PC-3 (cell line): ENCODE results near the gene BPIFB3. TPM values are rescaled to one million over a fixed set of nuclear protein-coding genes. Genes with fewer than 3 reads are reported as not detected.

Source experiments
- ATAC-seq: fragments of 200-7000 bp; cut with Tn5 transposase; 2 replicates; pipeline ENCODE4 v1.9.1; 2020; ENCODE audit warnings: mild to moderate bottlenecking, moderate library complexity
- BruUV-seq: library from RNA; stranded (reverse); fragments of 400-500 nt; replicated peaks from 2 replicates; lab custom pipeline; 2021; lab: Mats Ljungman, UMichigan
- CTCF ChIA-PET: fragments of 300-600 bp; sonication (Branson Sonifier 250); formaldehyde crosslinking; loops from one replicate; lab custom pipeline; 2022; ENCODE audit warnings: antibody characterized with exemption; lab: Charles Lee
- POLR2A ChIA-PET: fragments of 300-600 bp; sonication (Branson Sonifier 250); formaldehyde crosslinking; loops from one replicate; lab custom pipeline; 2022; ENCODE audit warnings: antibody characterized with exemption; ENCODE audit not compliant: unreplicated experiment; lab: Charles Lee
- DNase-seq: peaks from one replicate; pipeline ENCODE4 v3.0.0-alpha.2; 2015
- H2AFZ ChIP-seq: fragments of 300-600 bp; sonication (generic); 2 replicates; pipeline ENCODE4 v1.6.0; 2016; ENCODE audit warnings: antibody characterized with exemption, low read length
- H3F3A ChIP-seq: fragments of 300-600 bp; sonication (generic); one replicate; pipeline ENCODE4 v1.6.0; 2017; ENCODE audit warnings: antibody characterized with exemption, low read length, control low read depth, mild to moderate bottlenecking; ENCODE audit not compliant: unreplicated experiment
- H3K27ac ChIP-seq: fragments of 300-600 bp; sonication (generic); 2 replicates; pipeline ENCODE4 v1.5.1; 2016; ENCODE audit warnings: mild to moderate bottlenecking, low read length
- H3K27me3 ChIP-seq: fragments of 300-600 bp; sonication (generic); 2 replicates; pipeline ENCODE4 v1.6.1; 2016; ENCODE audit warnings: low read length, mixed read lengths
- H3K36me3 ChIP-seq: fragments of 300-600 bp; sonication (generic); 2 replicates; pipeline ENCODE4 v1.6.1; 2016; ENCODE audit warnings: low read depth, mixed run types, low read length, mixed read lengths
- H3K4me1 ChIP-seq: fragments of 300-600 bp; sonication (generic); 2 replicates; pipeline ENCODE4 v1.5.1; 2016; ENCODE audit warnings: low read length; ENCODE audit not compliant: insufficient read depth
- H3K4me2 ChIP-seq: fragments of 300-600 bp; sonication (generic); 2 replicates; pipeline ENCODE4 v1.6.0; 2016; ENCODE audit warnings: low read length
- H3K4me3 ChIP-seq: fragments of 300-600 bp; sonication (generic); 2 replicates; pipeline ENCODE4 v1.5.1; 2016; ENCODE audit warnings: mild to moderate bottlenecking, low read length, mixed read lengths
- H3K79me2 ChIP-seq: fragments of 300-600 bp; sonication (generic); 2 replicates; pipeline ENCODE4 v1.6.1; 2017; ENCODE audit warnings: low read length, mixed read lengths
- H3K9ac ChIP-seq: fragments of 300-600 bp; sonication (generic); 2 replicates; pipeline ENCODE4 v1.6.0; 2016; ENCODE audit warnings: mild to moderate bottlenecking, low read length
- H3K9me2 ChIP-seq: fragments of 300-600 bp; sonication (generic); replicated peaks from 2 replicates; pipeline ENCODE4 v1.6.1; 2016; ENCODE audit warnings: mixed run types, low read length, mixed read lengths
- H3K9me3 ChIP-seq: fragments of 300-600 bp; sonication (generic); 2 replicates; pipeline ENCODE4 v1.6.1; 2016; ENCODE audit warnings: low read length, mixed read lengths
- H4K20me1 ChIP-seq: fragments of 300-600 bp; sonication (generic); 2 replicates; pipeline ENCODE4 v1.6.1; 2016; ENCODE audit warnings: low read length, mixed read lengths
- CTCF ChIP-seq: fragments of 300-600 bp; sonication (generic); conservative IDR thresholded peaks from 2 replicates; pipeline ENCODE4 v1.5.1; 2017; ENCODE audit warnings: antibody characterized with exemption, low read depth, mild to moderate bottlenecking, low read length
- EZH2 ChIP-seq: fragments of 300-600 bp; sonication (generic); IDR thresholded peaks from one replicate; pipeline ENCODE4 v1.6.1; 2017; ENCODE audit warnings: antibody characterized with exemption, mild to moderate bottlenecking, low read length; ENCODE audit not compliant: unreplicated experiment
- EZH2phosphoT487 ChIP-seq: fragments of 300-600 bp; sonication (generic); IDR thresholded peaks from 2 replicates; pipeline ENCODE4 v1.6.1; 2018; ENCODE audit warnings: mild to moderate bottlenecking, antibody characterized with exemption, low read length, borderline replicate concordance
- intact Hi-C: fragments of 100-400 bp; cut with micrococcal nuclease; formaldehyde crosslinking; loops from 2 replicates; pipeline ENCODE4 v1.9.0; 2023
- total RNA-seq: library from RNA; depleted of rRNA; stranded (reverse); fragments of >200 nt; gene quantifications from 2 replicates; pipeline ENCODE4 v1.2.3, GENCODE V29; 2014

The BPIFB3 gene
- total RNA-seq, 1 experiment from 2014 or later = not detected

- ChIA-PET POLR2A (no interaction called here), CTCF (no interaction called here)
Observed at GRCh38 chr20:33024609-33025317, 28.9 kb upstream of the BPIFB3 start.

GRCh38 chr20:33025318-33025876 is 28.3 kb upstream of the BPIFB3 start:
- H3K36me3 ChIP-seq = no peaks in the 10 kb centered on the region
- no peaks in the 10 kb centered on the region for H4K20me1 ChIP-seq
- H3K4me2 ChIP-seq = no peak overlapping the region
- no peak overlapping the region for H3K27ac ChIP-seq
- H2AFZ ChIP-seq = no peak overlapping the region
- BruUV-seq = no TSS peak
- no peak overlapping the region for H3K9ac ChIP-seq
- TF ChIP-seq EZH2 (no peak), EZH2phosphoT487 (no peak), CTCF (no peak)
- H3K79me2 ChIP-seq = no peaks in the 10 kb centered on the region
- ATAC-seq = no peak
- CTCF ChIA-PET = no interaction called here
- H3F3A ChIP-seq = no peaks in the 10 kb centered on the region
- no peaks in the 10 kb centered on the region for H3K9me3 ChIP-seq
- peaks cover 16% of the 10 kb centered on the region; the same call in 1 of the 2 replicates for H3K27me3 ChIP-seq
- H3K4me3 ChIP-seq = no peak overlapping the region
- intact Hi-C loops = no loop called here
- no peaks in the 10 kb centered on the region for H3K9me2 ChIP-seq
- no peak for DNase-seq
- H3K4me1 ChIP-seq = no peaks in the 10 kb centered on the region
- POLR2A ChIA-PET = no interaction called here

More at GRCh38 chr20:33024609-33025317, 28.9 kb upstream of the BPIFB3 start:
- intact Hi-C loops = no loop called here
- H3K9me3 ChIP-seq = no peaks in the 10 kb centered on the region
- H3K4me2 ChIP-seq = no peak overlapping the region
- no peak overlapping the region for H3K9ac ChIP-seq
- H3K27ac ChIP-seq = no peak overlapping the region
- ATAC-seq = no peak
- DNase-seq = no peak
- no peaks in the 10 kb centered on the region for H4K20me1 ChIP-seq
- no peaks in the 10 kb centered on the region for H3K79me2 ChIP-seq
- no peaks in the 10 kb centered on the region for H3K4me1 ChIP-seq
- H3K27me3 ChIP-seq = peaks cover 16% of the 10 kb centered on the region; the same call in 1 of the 2 replicates
- no TSS peak for BruUV-seq
- H3K9me2 ChIP-seq = no peaks in the 10 kb centered on the region
- H2AFZ ChIP-seq = no peak overlapping the region
- TF ChIP-seq CTCF (no peak), EZH2phosphoT487 (no peak), EZH2 (no peak)
- no peak overlapping the region for H3K4me3 ChIP-seq
- H3K36me3 ChIP-seq = no peaks in the 10 kb centered on the region
- no peaks in the 10 kb centered on the region for H3F3A ChIP-seq
